K562 (cell line): ENCODE measurements around the gene N4BP2. TPM values are rescaled to one million over a fixed set of nuclear protein-coding genes. Genes with fewer than 3 reads are reported as not detected.

Source experiments
- ARNT ChIP-seq, 2 experiments: fragments of 450-650 bp; IDR thresholded peaks; 2 replicates each; pipeline ENCODE4 v1.6.1; 2016; ENCODE audit warnings: mild to moderate bottlenecking in 1 of 2
- BACH1 ChIP-seq: fragments of 200-800 bp; sonication (Bioruptor generic); IDR thresholded peaks from 2 replicates; pipeline ENCODE4 v1.6.1; 2016; ENCODE audit warnings: missing genetic modification characterization, missing compliant biosample characterization
- CBFA2T3 ChIP-seq: fragments of 450-650 bp; IDR thresholded peaks from 2 replicates; pipeline ENCODE4 v1.6.1; 2017
- CTBP1 ChIP-seq: fragments of 450-650 bp; IDR thresholded peaks from 2 replicates; pipeline ENCODE4 v1.6.1; 2016; ENCODE audit warnings: borderline replicate concordance
- DIDO1 ChIP-seq: fragments of 450-650 bp; IDR thresholded peaks from 2 replicates; pipeline ENCODE4 v1.6.1; 2016; ENCODE audit warnings: low read depth, missing biosample characterization, missing genetic modification characterization
- DNMT1 ChIP-seq: fragments of 450-650 bp; IDR thresholded peaks from 2 replicates; pipeline ENCODE4 v1.6.1; 2016; ENCODE audit warnings: antibody characterized with exemption, mild to moderate bottlenecking
- DPF2 ChIP-seq: fragments of 450-650 bp; IDR thresholded peaks from 2 replicates; pipeline ENCODE4 v1.6.1; 2016
- FOXM1 ChIP-seq, 2 experiments: fragments of 450-650 bp in 1 of 2; sonication (generic) in 1 of 2; formaldehyde crosslinking in 1 of 2; IDR thresholded peaks; 2 replicates each; pipeline versions ENCODE4 v1.6.1 to v1.9.0; 2017 to 2022; ENCODE audit warnings: low read depth in 2 of 2, mild to moderate bottlenecking in 2 of 2, missing genetic modification reagents in 1 of 2, moderate library complexity in 1 of 2
- IFI16 ChIP-seq: fragments of 250-450 bp; sonication (Bioruptor Pico); IDR thresholded peaks from 2 replicates; pipeline ENCODE4 v2.1.2; 2022; ENCODE audit warnings: mild to moderate bottlenecking, inconsistent platforms
- ILK ChIP-seq: fragments of 450-650 bp; IDR thresholded peaks from 2 replicates; pipeline ENCODE4 v1.6.1; 2016; ENCODE audit warnings: missing genetic modification characterization, low read depth, mild to moderate bottlenecking, missing compliant biosample characterization, moderate library complexity, borderline replicate concordance
- NEUROD1 ChIP-seq: fragments of 150-350 bp; IDR thresholded peaks from 2 replicates; pipeline ENCODE4 v1.6.1; 2014; ENCODE audit warnings: borderline replicate concordance, low read length, low read depth; ENCODE audit not compliant: partially characterized antibody
- NFE2L1 ChIP-seq: fragments of 450-650 bp; IDR thresholded peaks from 2 replicates; pipeline ENCODE4 v1.6.1; 2016; ENCODE audit warnings: missing genetic modification characterization, low read depth, mild to moderate bottlenecking, missing compliant biosample characterization, moderate library complexity, borderline replicate concordance
- NUFIP1 ChIP-seq: fragments of 450-650 bp; IDR thresholded peaks from 2 replicates; pipeline ENCODE4 v1.6.1; 2018; ENCODE audit not compliant: partially characterized antibody
- PHB ChIP-seq: fragments of 250-450 bp; sonication (Bioruptor Pico); IDR thresholded peaks from 2 replicates; pipeline ENCODE4 v1.5.0; 2021
- POLR3A ChIP-seq: IDR thresholded peaks from 2 replicates; pipeline ENCODE4 v1.6.1; 2011; ENCODE audit warnings: borderline replicate concordance, mild to moderate bottlenecking, moderate library complexity; ENCODE audit not compliant: insufficient read length, insufficient read depth; ENCODE audit errors: extremely low read depth
- POLR3G ChIP-seq: IDR thresholded peaks from 2 replicates; pipeline ENCODE4 v1.6.1; 2011; ENCODE audit not compliant: insufficient read length, insufficient replicate concordance; ENCODE audit errors: extremely low read depth
- RCOR1 ChIP-seq, 2 experiments: IDR thresholded peaks; 2 replicates each; pipeline ENCODE4 v1.6.1; 2012; ENCODE audit warnings: low read depth in 2 of 2, low read length in 2 of 2, borderline replicate concordance in 1 of 2, improper control_type of control experiment in 1 of 2
- RNF2 ChIP-seq: sonication (generic); IDR thresholded peaks from 2 replicates; pipeline ENCODE4 v1.6.1; 2016
- THRAP3 ChIP-seq: fragments of 450-650 bp; IDR thresholded peaks from 2 replicates; pipeline ENCODE4 v1.6.1; 2016; ENCODE audit warnings: mild to moderate bottlenecking, inconsistent platforms, borderline replicate concordance
- YBX1 ChIP-seq: fragments of 450-650 bp; IDR thresholded peaks from 2 replicates; pipeline ENCODE4 v1.7.1; 2016; ENCODE audit warnings: mild to moderate bottlenecking
- ZNF444 ChIP-seq: fragments of 250-450 bp; sonication (Bioruptor Pico); IDR thresholded peaks from 2 replicates; pipeline ENCODE4 v1.4.0; 2020; ENCODE audit warnings: mild to moderate bottlenecking, moderate library complexity
- ZNF830 ChIP-seq: fragments of 250-450 bp; sonication (Bioruptor Pico); IDR thresholded peaks from 2 replicates; pipeline ENCODE4 v1.5.0; 2021; ENCODE audit warnings: mild to moderate bottlenecking
- polyA plus RNA-seq, 8 experiments: library from polyadenylated mRNA; depleted of rRNA in 4 of 8; stranded (reverse) in 5 of 8; unstranded in 3 of 8; fragments of >200 nt; fragmentation: Nextera tagmentation in 2 of 8; fragmentation: Illumina TruSeq in 1 of 8; extraction: Ambion mirVana in 2 of 8; extraction: Trizol in 1 of 8; gene quantifications; 2 replicates each; pipeline versions ENCODE4 v1.2.1 to v1.2.3, GENCODE V29; 2011 to 2014; ENCODE audit warnings: inconsistent platforms in 1 of 8, missing spikeins in 1 of 8
- total RNA-seq, 7 experiments: library from RNA; depleted of rRNA in 6 of 7; stranded (reverse); fragments of >200 nt in 6 of 7; fragmentation: Illumina TruSeq in 2 of 7; extraction: Trizol in 2 of 7; gene quantifications; 2 replicates each; pipeline versions ENCODE4 v1.2.1 to v1.2.3, GENCODE V29; 2011 to 2021; ENCODE audit warnings: low replicate concordance in 1 of 7
- TF ChIP-seq, protein P1 (sequence below): fragments of 450-650 bp; IDR thresholded peaks from 2 replicates; pipeline ENCODE4 v1.6.1; 2016; ENCODE audit warnings: low read depth, mild to moderate bottlenecking, moderate library complexity
- TF ChIP-seq, protein P2 (sequence below): fragments of 450-650 bp; IDR thresholded peaks from 2 replicates; pipeline ENCODE4 v1.6.1; 2016; ENCODE audit warnings: missing biosample characterization, missing genetic modification characterization
- TF ChIP-seq, protein P3 (sequence below), 2 experiments: fragments of 450-650 bp; IDR thresholded peaks; 2 replicates each; pipeline ENCODE4 v1.6.1; 2016

The N4BP2 gene
- total and polyA plus RNA-seq, 9 of the 15 experiments (the other 6 are each of a cell fraction or from before 2014, with no cell fraction given), result 2.7 to 12.6 (median 7.6) TPM

DNA sequence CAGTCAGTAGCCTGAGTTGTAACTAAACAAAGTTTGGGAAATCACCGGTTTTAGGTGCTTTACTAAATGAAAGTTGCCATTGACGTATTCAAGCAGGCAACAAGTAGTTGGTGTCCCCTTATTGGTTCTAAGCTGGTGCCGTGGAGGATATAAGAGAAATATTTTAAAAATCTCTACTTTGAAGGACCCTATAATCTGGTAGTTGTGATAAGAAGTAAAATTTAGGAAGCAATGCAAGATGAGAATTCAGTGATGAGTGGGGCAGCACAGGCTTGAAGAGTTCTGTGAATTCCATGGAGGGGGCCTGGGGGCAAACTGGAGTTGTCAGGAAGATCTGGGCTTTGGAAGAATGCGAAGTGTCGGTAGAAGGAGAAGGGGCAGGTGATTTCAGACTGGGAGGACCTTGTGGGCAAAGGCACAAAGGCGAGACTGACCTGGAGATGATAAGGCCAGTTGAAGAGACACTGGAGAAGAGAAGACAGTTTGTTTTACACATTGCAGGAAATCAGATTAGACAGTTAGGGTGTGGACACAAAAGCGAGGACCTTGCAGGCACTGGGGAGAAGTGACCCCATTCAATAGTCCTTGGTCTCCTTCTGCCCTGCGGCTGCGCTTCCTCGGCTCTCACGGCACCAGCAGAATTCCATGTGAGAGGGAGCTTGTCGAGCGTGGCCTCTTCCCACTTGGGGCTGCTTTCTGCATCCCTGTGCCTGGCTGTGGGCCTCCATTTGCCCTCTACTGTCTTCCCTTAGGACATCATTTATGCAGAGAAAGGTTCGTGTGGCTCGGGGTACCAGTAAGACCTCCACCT lies 141.4 kb downstream of the N4BP2 start (continued):
- TF ChIP-seq NEUROD1 (no peak), POLR3G (no peak), NUFIP1 (no peak), RNF2 (0 out of 2 replicates have a peak, but pooled peaks have one; percentile 72), ZNF830 (CRISPR knock-in tag) (0 out of 2 replicates have a peak, but pooled peaks have one; percentile 23), ILK (tag) (no peak), BACH1 (tag) (no peak), DIDO1 (tag) (no peak), PHB (no peak), DNMT1 (no peak), YBX1 (no peak), DPF2 (peak; percentile 88), RCOR1 (IDR thresholded peaks at IDR 0.05; ENCODE audit: borderline replicate concordance in 1 of 2, low read depth in 2 of 2, low read length in 2 of 2) (peak in 1 of 2 experiments; percentile 87; a peak in 2 of 4 replicates), NFE2L1 (tag) (no peak), THRAP3 (no peak), ARNT (IDR thresholded peaks at IDR 0.05) (peak in 1 of 2 experiments; percentile 68; a peak in 2 of 4 replicates), FOXM1 (IDR thresholded peaks at IDR 0.05; ENCODE audit: low read depth) (no peak), FOXM1 (CRISPR knock-in tag; IDR thresholded peaks at IDR 0.05; ENCODE audit: low read depth) (no peak), IFI16 (CRISPR knock-in tag) (no peak), ZNF444 (no peak), CBFA2T3 (peak; percentile 81), POLR3A (no peak), CTBP1 (peak; percentile 95)
- TF ChIP-seq, protein P1, sequence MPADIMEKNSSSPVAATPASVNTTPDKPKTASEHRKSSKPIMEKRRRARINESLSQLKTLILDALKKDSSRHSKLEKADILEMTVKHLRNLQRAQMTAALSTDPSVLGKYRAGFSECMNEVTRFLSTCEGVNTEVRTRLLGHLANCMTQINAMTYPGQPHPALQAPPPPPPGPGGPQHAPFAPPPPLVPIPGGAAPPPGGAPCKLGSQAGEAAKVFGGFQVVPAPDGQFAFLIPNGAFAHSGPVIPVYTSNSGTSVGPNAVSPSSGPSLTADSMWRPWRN, result no peak
- TF ChIP-seq, protein P2, sequence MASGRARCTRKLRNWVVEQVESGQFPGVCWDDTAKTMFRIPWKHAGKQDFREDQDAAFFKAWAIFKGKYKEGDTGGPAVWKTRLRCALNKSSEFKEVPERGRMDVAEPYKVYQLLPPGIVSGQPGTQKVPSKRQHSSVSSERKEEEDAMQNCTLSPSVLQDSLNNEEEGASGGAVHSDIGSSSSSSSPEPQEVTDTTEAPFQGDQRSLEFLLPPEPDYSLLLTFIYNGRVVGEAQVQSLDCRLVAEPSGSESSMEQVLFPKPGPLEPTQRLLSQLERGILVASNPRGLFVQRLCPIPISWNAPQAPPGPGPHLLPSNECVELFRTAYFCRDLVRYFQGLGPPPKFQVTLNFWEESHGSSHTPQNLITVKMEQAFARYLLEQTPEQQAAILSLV (tag), result no peak
- TF ChIP-seq, protein P3, sequence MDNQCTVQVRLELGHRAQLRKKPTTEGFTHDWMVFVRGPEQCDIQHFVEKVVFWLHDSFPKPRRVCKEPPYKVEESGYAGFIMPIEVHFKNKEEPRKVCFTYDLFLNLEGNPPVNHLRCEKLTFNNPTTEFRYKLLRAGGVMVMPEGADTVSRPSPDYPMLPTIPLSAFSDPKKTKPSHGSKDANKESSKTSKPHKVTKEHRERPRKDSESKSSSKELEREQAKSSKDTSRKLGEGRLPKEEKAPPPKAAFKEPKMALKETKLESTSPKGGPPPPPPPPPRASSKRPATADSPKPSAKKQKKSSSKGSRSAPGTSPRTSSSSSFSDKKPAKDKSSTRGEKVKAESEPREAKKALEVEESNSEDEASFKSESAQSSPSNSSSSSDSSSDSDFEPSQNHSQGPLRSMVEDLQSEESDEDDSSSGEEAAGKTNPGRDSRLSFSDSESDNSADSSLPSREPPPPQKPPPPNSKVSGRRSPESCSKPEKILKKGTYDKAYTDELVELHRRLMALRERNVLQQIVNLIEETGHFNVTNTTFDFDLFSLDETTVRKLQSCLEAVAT (IDR thresholded peaks at IDR 0.05), result peak; percentile 96 to 98
